HepG2 (cell line): ENCODE measurements around the gene DENND5B. TPM values are rescaled to one million over a fixed set of nuclear protein-coding genes. Genes with fewer than 3 reads are reported as not detected.

Experiments used
- ATAC-seq: fragments of 200-7000 bp; cut with Tn5 transposase; 3 replicates; pipeline ENCODE4 v1.9.1; 2020; ENCODE audit warnings: mild to moderate bottlenecking, moderate library complexity
- BruUV-seq: library from RNA; stranded (reverse); fragments of 400-500 nt; replicated peaks from 2 replicates; lab custom pipeline; 2021; lab: Mats Ljungman, UMichigan
- CTCF ChIA-PET: fragments of 300-600 bp; formaldehyde crosslinking; extraction: SDS; loops from one replicate; lab custom pipeline; 2021; ENCODE audit warnings: low total read pairs, inconsistent platforms, low intra/inter-chr PET ratio; lab: Yijun Ruan, JAX
- POLR2A ChIA-PET: fragments of 350-600 bp; sonication (Branson Sonifier 250); formaldehyde crosslinking; loops from one replicate; lab custom pipeline; 2020; ENCODE audit warnings: antibody characterized with exemption, inconsistent platforms; lab: Yijun Ruan, JAX
- DNase-seq: peaks from one replicate; pipeline ENCODE4 v3.0.0-alpha.2; 2015; ENCODE audit warnings: low spot score
- FAIRE-seq: peaks from 3 replicates; lab custom pipeline; 2011; peaks lifted over from hg19 to GRCh38; lab: Jason Lieb, UNC
- H2AFZ ChIP-seq: one replicate; pipeline ENCODE4 v1.6.1; 2011; ENCODE audit warnings: low read length, inconsistent platforms
- H3K27ac ChIP-seq: fragments of 300-600 bp; 3 replicates; pipeline ENCODE4 v1.8.0; 2011; ENCODE audit warnings: mixed run types, mild to moderate bottlenecking, mixed read lengths, low read length, inconsistent platforms; ENCODE audit not compliant: insufficient read depth; ENCODE audit errors: extremely low read length
- H3K27me3 ChIP-seq, 2 experiments: fragments of 200-600 bp in 1 of 2; 2 replicates in 1 of 2; 3 replicates in 1 of 2; pipeline versions ENCODE4 v1.6.0 to v1.8.0; 2011; ENCODE audit warnings: low read length in 2 of 2, mild to moderate bottlenecking in 2 of 2, moderate library complexity in 2 of 2, inconsistent platforms in 1 of 2; ENCODE audit not compliant: insufficient read depth in 2 of 2, control insufficient read depth in 1 of 2
- H3K36me3 ChIP-seq, 2 experiments: fragments of 200-600 bp in 1 of 2; replicated peaks in 1 of 2; 2 replicates in 1 of 2; 3 replicates in 1 of 2; pipeline versions ENCODE4 v1.5.1 to v1.8.0; 2011; ENCODE audit warnings: low read length in 2 of 2, inconsistent platforms in 1 of 2; ENCODE audit not compliant: insufficient read depth in 2 of 2, control insufficient read depth in 1 of 2
- H3K4me1 ChIP-seq: 2 replicates; pipeline ENCODE4 v1.5.1; 2012; ENCODE audit warnings: low read length, inconsistent platforms; ENCODE audit not compliant: insufficient read depth
- H3K4me2 ChIP-seq: 2 replicates; pipeline ENCODE4 v1.6.0; 2011; ENCODE audit warnings: low read depth, low read length, inconsistent platforms
- H3K4me3 ChIP-seq, 3 experiments: fragments of 200-600 bp in 1 of 3; sonication (generic), shearing (Covaris generic) in 1 of 3; replicated peaks in 1 of 3; 2 replicates each; pipeline ENCODE4 v1.5.1; 2011 to 2016; ENCODE audit warnings: low read length in 3 of 3, inconsistent platforms in 2 of 3, low read depth in 2 of 3, mild to moderate bottlenecking in 2 of 3, control low read depth in 1 of 3, mixed read lengths in 1 of 3; ENCODE audit not compliant: insufficient read depth in 1 of 3
- H3K79me2 ChIP-seq: one replicate; pipeline ENCODE4 v1.6.1; 2011; ENCODE audit warnings: low read length, inconsistent platforms; ENCODE audit not compliant: insufficient read depth
- H3K9ac ChIP-seq: 2 replicates; pipeline ENCODE4 v1.6.0; 2011; ENCODE audit warnings: mild to moderate bottlenecking, low read depth, low read length, inconsistent platforms; ENCODE audit not compliant: insufficient read depth
- H3K9me3 ChIP-seq: 2 replicates; pipeline ENCODE4 v1.5.1; 2012; ENCODE audit warnings: mild to moderate bottlenecking, low read length
- H4K20me1 ChIP-seq: 2 replicates; pipeline ENCODE4 v1.6.0; 2011; ENCODE audit warnings: inconsistent platforms, mild to moderate bottlenecking, low read length, moderate library complexity; ENCODE audit not compliant: insufficient read depth
- BRCA1 ChIP-seq: sonication (generic); formaldehyde crosslinking; IDR thresholded peaks from 2 replicates; pipeline ENCODE4 v1.4.0; 2020; ENCODE audit warnings: missing genetic modification reagents
- FOXA1 ChIP-seq, 2 experiments: fragments of 450-650 bp in 1 of 2; sonication (generic) in 1 of 2; formaldehyde crosslinking in 1 of 2; IDR thresholded peaks; 2 replicates each; pipeline versions ENCODE4 v1.4.0 to v1.6.1; 2016 to 2020; ENCODE audit warnings: missing genetic modification reagents in 1 of 2
- HCFC1 ChIP-seq: fragments of 150-350 bp; IDR thresholded peaks from 2 replicates; pipeline ENCODE4 v1.6.1; 2014; ENCODE audit warnings: low read depth, low read length
- RARG ChIP-seq: sonication (generic); formaldehyde crosslinking; IDR thresholded peaks from 2 replicates; pipeline ENCODE4 v1.4.0; 2020; ENCODE audit warnings: low read depth, mild to moderate bottlenecking, missing genetic modification reagents
- ZNF543 ChIP-seq: sonication (generic); formaldehyde crosslinking; IDR thresholded peaks from 2 replicates; pipeline ENCODE4 v1.4.0; 2020; ENCODE audit warnings: mild to moderate bottlenecking, missing genetic modification reagents
- ZXDC ChIP-seq: sonication (generic); formaldehyde crosslinking; IDR thresholded peaks from 2 replicates; pipeline ENCODE4 v1.5.0; 2020; ENCODE audit warnings: mild to moderate bottlenecking, missing genetic modification reagents
- WGBS: methylation state at CpG from one replicate; pipeline ENCODE4 v1.1.6; 2017; ENCODE audit warnings: low lambda C conversion rate; 5-methylcytosine and 5-hydroxymethylcytosine counted together
- in situ Hi-C: cut with HindIII; loops from 2 replicates; pipeline ENCODE4 v1.10.0; 2017; ENCODE audit warnings: low pct_unique_long_range_greater_than_20kb; ENCODE audit not compliant: extremely low pct_ligation_motif_present
- intact Hi-C: fragments of 100-400 bp; cut with micrococcal nuclease; formaldehyde crosslinking; loops from one replicate; pipeline ENCODE4 v1.10.0; 2022; ENCODE audit not compliant: unreplicated experiment
- polyA plus RNA-seq, 8 experiments: library from polyadenylated mRNA; depleted of rRNA in 3 of 8; stranded (reverse) in 7 of 8; unstranded in 1 of 8; fragments of >200 nt; fragmentation: Illumina TruSeq in 4 of 8; extraction: Trizol in 4 of 8; gene quantifications; 2 replicates each; pipeline versions ENCODE4 v1.2.1 to v1.2.3, GENCODE V29; 2011 to 2016; ENCODE audit warnings: low read depth in 4 of 8, missing spikeins in 1 of 8, mixed read lengths in 1 of 8; ENCODE audit not compliant: insufficient read depth in 1 of 8
- total RNA-seq, 5 experiments: library from RNA; depleted of rRNA; stranded (reverse); fragments of >200 nt; fragmentation: Illumina TruSeq; extraction: Trizol; gene quantifications; 2 replicates each; pipeline ENCODE4 v1.2.3, GENCODE V29; 2016; ENCODE audit warnings: low read depth in 1 of 5
- TF ChIP-seq, protein P1 (sequence below): sonication (generic); formaldehyde crosslinking; IDR thresholded peaks from 2 replicates; pipeline ENCODE4 v1.4.0; 2020; ENCODE audit warnings: missing genetic modification reagents, borderline replicate concordance
- TF ChIP-seq, protein P2 (sequence below): sonication (generic); formaldehyde crosslinking; IDR thresholded peaks from 2 replicates; pipeline ENCODE4 v1.5.0; 2020; ENCODE audit warnings: missing genetic modification reagents, mild to moderate bottlenecking, borderline replicate concordance
- TF ChIP-seq, protein P3 (sequence below): IDR thresholded peaks from 2 replicates; pipeline ENCODE4 v1.6.1; 2018; ENCODE audit warnings: missing genetic modification reagents, mild to moderate bottlenecking, missing compliant biosample characterization

DENND5B gene
- total and polyA plus RNA-seq, 2 of the 13 experiments (the other 11 are each of a cell fraction or from before 2014, with no cell fraction given) = 14.7 to 18.7 TPM

DNA sequence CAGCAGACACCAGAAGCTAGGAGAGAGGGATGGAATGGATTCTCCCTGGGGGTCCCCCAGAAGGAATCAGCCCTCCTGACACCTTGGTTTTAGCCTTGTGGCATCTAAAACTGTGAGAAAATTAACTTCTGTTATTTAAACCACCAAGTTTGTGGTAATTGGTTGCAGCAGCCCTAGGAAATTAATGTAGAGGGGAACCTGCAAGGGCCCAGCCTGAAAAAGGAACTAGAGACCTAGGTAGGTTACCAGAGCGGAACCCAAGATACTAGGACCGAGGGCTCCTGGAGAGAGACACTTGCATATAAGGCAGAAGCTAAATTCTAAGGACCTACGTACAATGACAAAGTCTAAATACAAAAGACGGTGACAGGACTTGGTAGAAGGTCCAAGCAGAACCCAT, 8.1 kb upstream of the DENND5B start:
- no TSS peak for BruUV-seq
- Histone ChIP-seq H3K9ac (no peak overlapping the region), H3K27me3 (no peaks in the 10 kb centered on the region), H3K9me3 (no peaks in the 10 kb centered on the region), H3K36me3 (no peaks in the 10 kb centered on the region), H3K27ac (no peak overlapping the region), H4K20me1 (no peaks in the 10 kb centered on the region), H2AFZ (no peak overlapping the region), H3K4me2 (no peak overlapping the region), H3K4me1 (no peaks in the 10 kb centered on the region), H3K4me3 (no peak overlapping the region), H3K79me2 (no peaks in the 10 kb centered on the region)
- ChIA-PET POLR2A (no interaction called here), CTCF (no interaction called here)
- ATAC-seq (no peak), FAIRE-seq (no peak), DNase-seq (no peak)
- in situ Hi-C loops (no loop called here), intact Hi-C loops (no loop called here)
- WGBS = 76% methylated on average over 4 of the region's 4 CpGs
- TF ChIP-seq FOXA1 (IDR thresholded peaks at IDR 0.05) = no peak
- no peak for TF ChIP-seq FOXA1 (CRISPR knock-in tag; IDR thresholded peaks at IDR 0.05)
- TF ChIP-seq ZXDC = no peak
- no peak for TF ChIP-seq RARG (CRISPR knock-in tag)
- TF ChIP-seq, protein P1, sequence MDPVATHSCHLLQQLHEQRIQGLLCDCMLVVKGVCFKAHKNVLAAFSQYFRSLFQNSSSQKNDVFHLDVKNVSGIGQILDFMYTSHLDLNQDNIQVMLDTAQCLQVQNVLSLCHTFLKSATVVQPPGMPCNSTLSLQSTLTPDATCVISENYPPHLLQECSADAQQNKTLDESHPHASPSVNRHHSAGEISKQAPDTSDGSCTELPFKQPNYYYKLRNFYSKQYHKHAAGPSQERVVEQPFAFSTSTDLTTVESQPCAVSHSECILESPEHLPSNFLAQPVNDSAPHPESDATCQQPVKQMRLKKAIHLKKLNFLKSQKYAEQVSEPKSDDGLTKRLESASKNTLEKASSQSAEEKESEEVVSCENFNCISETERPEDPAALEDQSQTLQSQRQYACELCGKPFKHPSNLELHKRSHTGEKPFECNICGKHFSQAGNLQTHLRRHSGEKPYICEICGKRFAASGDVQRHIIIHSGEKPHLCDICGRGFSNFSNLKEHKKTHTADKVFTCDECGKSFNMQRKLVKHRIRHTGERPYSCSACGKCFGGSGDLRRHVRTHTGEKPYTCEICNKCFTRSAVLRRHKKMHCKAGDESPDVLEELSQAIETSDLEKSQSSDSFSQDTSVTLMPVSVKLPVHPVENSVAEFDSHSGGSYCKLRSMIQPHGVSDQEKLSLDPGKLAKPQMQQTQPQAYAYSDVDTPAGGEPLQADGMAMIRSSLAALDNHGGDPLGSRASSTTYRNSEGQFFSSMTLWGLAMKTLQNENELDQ (CRISPR knock-in tag) = no peak
- TF ChIP-seq HCFC1 = no peak
- no peak for TF ChIP-seq BRCA1 (CRISPR knock-in tag)
- TF ChIP-seq, protein P2, sequence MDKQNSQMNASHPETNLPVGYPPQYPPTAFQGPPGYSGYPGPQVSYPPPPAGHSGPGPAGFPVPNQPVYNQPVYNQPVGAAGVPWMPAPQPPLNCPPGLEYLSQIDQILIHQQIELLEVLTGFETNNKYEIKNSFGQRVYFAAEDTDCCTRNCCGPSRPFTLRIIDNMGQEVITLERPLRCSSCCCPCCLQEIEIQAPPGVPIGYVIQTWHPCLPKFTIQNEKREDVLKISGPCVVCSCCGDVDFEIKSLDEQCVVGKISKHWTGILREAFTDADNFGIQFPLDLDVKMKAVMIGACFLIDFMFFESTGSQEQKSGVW (CRISPR knock-in tag) = no peak
- TF ChIP-seq ZNF543 = no peak
- TF ChIP-seq, protein P3, sequence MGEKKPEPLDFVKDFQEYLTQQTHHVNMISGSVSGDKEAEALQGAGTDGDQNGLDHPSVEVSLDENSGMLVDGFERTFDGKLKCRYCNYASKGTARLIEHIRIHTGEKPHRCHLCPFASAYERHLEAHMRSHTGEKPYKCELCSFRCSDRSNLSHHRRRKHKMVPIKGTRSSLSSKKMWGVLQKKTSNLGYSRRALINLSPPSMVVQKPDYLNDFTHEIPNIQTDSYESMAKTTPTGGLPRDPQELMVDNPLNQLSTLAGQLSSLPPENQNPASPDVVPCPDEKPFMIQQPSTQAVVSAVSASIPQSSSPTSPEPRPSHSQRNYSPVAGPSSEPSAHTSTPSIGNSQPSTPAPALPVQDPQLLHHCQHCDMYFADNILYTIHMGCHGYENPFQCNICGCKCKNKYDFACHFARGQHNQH = no peak
